ENCODE measurements around the gene INTS1.
A peak's percentile ranks its signal among the peaks of the same experiment; 100 is the strongest.

The INTS1 gene

GRCh38 chr7:1485156-1485555, 19.0 kb downstream of the INTS1 start:
- DNase-seq (ENCODE audit: low read depth), result no peak

- DNase-seq (ENCODE audit: low read depth), result no peak
Measured at GRCh38 chr7:1484569-1484968, 19.6 kb downstream of the INTS1 start.

- no peak for DNase-seq (ENCODE audit: low read depth)
Measured at GRCh38 chr7:1483536-1484505, 20.4 kb downstream of the INTS1 start.

GRCh38 chr7:1483079-1483478, 21.1 kb downstream of the INTS1 start:
- DNase-seq (ENCODE audit: low read depth), result no peak

DNA sequence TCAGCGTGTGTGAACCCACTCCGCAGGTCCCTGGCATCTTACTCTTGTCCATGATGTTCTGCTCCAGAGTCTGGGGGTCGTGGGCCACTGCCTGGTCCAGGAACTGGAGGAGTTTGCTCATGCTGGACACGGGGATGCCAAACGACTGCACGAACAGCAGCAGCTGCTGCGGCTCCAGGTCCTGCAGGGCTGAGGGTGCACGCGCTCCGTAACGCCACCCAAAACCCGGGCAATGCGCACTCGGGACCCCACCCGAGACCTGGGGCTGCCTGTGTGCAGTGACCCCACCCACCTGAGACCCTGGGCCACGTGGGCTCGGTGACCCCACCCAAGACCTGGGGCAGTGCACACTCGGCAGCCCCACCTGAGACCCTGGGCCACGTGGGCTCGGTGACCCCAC, 22.9 kb downstream of the INTS1 start:
- DNase-seq (ENCODE audit: low read depth), result no peak

DNA sequence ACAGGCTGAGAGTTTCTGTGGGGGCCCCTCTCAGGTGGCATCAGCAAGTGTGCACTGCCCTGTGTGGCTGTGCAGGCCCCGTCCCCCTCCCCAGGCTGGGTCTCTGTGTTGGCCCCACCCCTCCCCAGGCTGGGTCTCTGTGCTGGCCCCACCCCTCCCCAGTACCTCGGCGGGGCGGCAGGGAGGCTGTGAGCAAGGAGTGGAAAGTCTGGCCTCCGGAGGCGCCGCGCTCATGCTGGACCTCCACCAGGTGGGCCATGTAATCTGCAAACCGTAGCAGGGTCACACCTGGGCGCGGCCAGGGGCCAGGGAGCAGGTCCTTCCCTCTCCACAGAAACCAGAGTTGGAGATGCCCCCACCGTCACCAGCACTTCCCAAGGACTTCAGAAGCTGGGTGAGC, 23.5 kb downstream of the INTS1 start:
- DNase-seq (ENCODE audit: low read depth), result no peak

GRCh38 chr7:1479287-1479686, 24.9 kb downstream of the INTS1 start:
- no peak for DNase-seq (ENCODE audit: low read depth)

- DNase-seq (ENCODE audit: low read depth), result no peak
Measured at GRCh38 chr7:1478480-1478879, 25.7 kb downstream of the INTS1 start.

- no peak for DNase-seq (ENCODE audit: low read depth)
Measured at GRCh38 chr7:1476859-1477258, 27.3 kb downstream of the INTS1 start.

DNA sequence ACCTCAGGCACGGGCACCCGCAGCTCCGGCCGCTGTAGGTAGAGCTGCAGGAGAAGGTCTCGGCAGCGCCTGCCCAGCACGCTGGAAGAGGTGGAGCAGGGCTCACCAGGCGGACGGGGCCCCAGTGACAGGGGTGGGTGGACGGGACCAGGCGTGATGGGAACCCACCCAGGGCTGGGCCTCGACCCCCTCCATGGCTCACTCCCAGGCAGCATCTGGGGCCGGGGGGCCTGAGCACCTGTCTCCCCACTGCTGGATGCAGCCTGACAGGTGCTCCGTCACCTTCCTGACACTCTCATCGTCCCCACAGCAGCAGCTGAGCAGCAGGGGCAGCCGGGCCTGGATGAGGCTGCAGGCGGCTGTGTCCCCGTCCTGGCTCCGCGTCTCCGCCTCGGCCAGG, 28.2 kb downstream of the INTS1 start:
- no peak for DNase-seq (ENCODE audit: low read depth)

- DNase-seq (ENCODE audit: low read depth), result no peak
Measured at GRCh38 chr7:1475393-1475792, 28.8 kb downstream of the INTS1 start.

GRCh38 chr7:1474736-1475135, 29.5 kb downstream of the INTS1 start:
- no peak for DNase-seq (ENCODE audit: low read depth)

GRCh38 chr7:1473864-1474512, 30.2 kb downstream of the INTS1 start:
- peak; percentile 79 for DNase-seq (ENCODE audit: low read depth)

GRCh38 chr7:1470901-1471300, 33.3 kb downstream of the INTS1 start:
- no peak for DNase-seq (ENCODE audit: low read depth)

DNA sequence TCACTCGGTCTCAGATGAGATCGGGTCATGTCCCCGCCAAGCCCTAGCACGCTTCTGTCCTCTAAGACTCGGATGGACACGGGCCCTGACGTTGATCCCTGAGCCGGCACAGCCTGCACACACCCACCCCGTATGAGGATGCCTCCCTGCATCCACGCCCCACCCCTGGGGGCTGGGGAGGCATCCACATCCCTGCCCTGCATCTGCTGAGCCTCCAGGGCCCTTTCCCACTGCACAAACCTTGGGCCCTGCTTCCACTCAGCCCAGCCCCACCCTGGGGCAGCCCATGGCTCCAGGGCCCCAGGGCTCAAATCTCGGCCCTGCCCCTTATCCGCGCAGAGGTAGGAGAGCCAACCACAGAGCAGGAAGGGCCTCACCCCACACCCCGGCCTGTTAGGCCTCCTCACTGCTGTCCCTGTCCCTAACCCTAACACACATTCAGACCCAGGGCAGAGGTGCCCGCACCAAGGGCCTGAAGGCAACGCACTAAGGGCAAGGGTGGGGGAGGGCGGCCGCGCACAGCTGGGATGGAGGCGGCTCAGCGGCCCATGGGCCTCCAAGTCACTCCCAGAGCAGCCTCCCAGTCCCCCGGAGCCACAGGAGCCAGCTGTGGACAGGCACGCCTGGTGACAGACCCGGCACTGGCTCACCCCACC, 35.4 kb downstream of the INTS1 start:
- DNase-seq (ENCODE audit: low read depth), result no peak

DNA sequence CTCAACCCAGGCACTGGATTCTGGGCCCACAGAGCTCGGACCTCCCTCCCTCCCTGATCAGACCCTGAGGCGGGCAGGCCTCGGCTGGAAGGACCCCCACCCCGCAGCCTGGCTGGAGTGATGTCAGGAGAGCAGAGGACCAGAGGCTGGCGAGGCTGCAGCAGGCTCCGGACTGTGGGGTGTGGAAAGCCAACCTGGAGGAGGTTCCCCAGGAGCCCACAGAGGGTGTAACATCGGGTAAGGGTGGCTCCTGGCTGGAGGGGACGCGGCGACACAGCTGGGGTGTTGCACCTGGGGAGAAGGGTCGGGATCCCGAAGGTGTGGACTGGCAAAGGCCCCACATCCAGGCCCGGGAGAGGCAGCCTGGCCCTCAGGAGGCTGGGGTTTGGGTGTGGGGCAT, 36.0 kb downstream of the INTS1 start:
- DNase-seq (ENCODE audit: low read depth), result no peak

DNA sequence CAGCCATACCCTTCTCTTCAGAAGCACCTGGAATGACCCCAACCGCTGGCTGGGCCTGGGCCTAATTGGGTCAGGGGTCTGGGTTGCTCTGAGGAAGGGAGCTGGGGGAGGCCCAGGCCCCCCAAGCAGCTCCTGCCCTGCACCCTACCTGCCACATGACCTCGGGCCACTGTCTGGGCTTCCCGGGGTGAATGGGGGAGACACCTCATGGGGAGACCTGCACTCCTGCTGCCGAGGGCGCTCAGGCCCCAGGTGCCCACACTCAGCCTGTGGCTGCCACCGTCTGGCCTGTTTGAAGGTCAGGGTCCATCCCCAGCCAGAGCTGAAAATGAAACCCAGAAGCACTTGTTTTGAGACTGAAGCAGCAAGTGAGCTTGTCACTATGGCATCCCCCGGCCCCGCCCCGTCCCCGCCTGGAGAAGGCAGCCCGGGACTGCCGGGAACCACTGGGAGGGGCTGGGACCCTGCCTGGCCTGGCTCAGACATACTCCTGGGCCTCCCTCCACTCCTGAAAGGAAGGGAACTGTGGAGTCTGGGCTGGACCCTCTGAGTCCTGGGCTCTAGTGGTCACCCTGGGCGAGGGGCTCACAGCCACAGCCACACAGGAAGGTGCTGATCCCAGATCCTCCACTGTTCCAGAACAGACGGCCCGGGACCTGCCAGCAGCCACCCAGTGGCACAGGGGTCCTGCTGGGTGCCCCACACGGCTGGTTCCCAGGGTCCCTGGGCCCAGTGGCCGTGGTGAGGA, 37.5 kb downstream of the INTS1 start:
- DNase-seq (ENCODE audit: low read depth), result no peak

DNA sequence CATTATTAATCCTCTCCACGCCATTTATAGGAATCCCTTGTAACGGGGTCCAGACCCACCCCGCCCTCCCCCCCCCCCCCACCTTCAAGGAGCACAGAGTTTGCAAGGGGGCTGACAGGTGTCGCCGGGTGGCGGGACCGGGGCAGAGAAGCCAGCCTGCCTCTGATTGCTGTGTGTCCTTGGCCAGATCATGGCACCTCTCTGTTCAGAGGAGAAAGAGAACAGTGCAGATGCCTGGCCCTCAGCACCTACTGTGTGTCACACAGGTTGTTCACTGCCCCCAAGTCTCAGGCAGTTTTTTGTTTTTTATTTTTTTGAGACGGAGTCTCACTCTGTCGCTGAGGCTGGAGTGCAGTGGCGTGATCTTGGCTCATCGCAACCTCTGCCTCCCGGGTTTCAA, 39.5 kb downstream of the INTS1 start:
- no peak for DNase-seq (ENCODE audit: low read depth)

DNA sequence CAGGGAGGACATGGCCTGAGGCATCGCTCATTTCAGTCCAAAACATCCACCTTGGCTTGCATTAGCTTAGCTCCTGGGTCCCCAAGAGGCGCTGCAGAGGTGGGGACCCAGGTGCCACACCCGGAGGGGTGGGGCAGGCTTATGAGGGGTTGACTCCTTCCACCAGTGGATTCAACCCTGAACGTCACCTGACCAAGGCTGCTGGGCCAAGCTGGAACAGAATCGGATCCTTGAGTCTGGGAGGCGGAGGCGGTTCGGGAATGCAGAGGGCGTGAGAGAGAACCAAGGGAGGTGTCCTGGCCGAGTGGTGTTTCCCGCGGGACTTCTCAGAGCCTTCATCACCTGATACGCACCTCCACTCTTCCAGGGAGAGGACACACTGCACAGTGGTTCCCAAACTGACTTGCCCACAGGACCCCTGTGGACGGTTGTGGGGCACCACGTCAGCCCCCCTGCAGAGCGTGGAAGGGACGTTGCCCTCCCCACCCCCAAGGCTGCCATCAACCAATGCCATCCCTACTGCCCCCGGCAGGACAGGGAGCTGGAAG, 40.4 kb downstream of the INTS1 start:
- no peak for DNase-seq (ENCODE audit: low read depth)

DNA sequence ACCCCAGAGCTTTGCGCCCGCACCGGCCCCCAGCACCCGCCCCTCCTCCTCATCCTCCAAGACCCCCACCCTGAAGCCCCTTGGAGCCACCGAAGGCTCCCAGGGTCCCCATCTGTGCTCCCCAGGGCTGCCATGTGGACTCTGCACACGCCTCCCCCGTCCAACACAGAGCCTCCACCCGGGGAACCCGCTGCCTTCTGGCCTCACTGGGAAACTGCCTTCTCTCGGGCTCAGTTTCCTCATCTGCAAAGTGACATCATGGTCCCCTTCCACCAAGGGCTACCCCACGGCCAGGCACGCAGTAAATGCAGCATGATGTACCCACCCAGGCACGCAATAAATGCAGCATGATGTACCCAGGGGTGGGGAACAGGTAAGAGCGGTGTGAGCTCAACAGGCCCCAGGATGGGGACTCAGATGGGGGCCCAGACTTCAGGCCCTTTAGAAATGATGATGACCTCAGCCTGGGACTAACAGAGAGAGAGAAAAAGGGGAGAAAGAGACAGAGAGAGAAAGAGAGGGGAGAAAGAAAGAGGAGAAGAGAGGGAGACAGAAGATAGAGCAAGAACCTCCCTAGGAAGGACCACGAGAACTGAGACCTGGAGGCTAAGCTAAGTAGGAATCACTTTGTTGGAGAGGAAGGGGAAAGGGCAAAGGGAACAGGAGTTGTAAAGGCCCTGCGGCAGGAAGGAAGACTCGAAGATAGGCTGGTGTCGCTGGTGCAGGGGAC, 42.4 kb downstream of the INTS1 start:
- DNase-seq (ENCODE audit: low read depth), result no peak
